ENCODE measurements around the gene C1QTNF8.

C1QTNF8 gene

DNA sequence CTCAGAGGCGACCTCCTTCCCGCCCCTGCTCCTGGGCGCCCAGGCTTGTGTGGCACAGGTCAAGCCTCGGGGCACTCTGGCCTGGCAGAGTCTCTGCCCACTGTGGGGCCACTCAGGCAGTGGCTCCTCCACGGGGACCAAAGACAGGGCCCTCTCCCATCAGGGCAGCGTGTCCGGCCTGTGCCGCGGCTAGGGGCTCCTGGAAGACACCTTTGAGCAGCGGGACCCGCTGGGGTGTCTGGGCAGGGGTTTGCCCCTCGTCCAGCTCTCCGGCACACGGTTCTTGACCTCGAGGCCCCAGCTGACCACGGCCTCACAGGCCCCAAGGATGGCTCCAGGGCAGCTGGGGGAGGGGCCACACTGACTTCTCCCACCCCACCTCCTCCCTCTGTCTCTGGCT lies 48.2 kb downstream of the C1QTNF8 start (continued):
- TF ChIP-seq, protein P1, sequence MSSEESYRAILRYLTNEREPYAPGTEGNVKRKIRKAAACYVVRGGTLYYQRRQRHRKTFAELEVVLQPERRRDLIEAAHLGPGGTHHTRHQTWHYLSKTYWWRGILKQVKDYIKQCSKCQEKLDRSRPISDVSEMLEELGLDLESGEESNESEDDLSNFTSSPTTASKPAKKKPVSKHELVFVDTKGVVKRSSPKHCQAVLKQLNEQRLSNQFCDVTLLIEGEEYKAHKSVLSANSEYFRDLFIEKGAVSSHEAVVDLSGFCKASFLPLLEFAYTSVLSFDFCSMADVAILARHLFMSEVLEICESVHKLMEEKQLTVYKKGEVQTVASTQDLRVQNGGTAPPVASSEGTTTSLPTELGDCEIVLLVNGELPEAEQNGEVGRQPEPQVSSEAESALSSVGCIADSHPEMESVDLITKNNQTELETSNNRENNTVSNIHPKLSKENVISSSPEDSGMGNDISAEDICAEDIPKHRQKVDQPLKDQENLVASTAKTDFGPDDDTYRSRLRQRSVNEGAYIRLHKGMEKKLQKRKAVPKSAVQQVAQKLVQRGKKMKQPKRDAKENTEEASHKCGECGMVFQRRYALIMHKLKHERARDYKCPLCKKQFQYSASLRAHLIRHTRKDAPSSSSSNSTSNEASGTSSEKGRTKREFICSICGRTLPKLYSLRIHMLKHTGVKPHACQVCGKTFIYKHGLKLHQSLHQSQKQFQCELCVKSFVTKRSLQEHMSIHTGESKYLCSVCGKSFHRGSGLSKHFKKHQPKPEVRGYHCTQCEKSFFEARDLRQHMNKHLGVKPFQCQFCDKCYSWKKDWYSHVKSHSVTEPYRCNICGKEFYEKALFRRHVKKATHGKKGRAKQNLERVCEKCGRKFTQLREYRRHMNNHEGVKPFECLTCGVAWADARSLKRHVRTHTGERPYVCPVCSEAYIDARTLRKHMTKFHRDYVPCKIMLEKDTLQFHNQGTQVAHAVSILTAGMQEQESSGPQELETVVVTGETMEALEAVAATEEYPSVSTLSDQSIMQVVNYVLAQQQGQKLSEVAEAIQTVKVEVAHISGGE (tag by site-specific recombination; conservative IDR thresholded peaks at IDR 0.05; ENCODE audit: low read depth) = no peak
- TF ChIP-seq, protein P2, sequence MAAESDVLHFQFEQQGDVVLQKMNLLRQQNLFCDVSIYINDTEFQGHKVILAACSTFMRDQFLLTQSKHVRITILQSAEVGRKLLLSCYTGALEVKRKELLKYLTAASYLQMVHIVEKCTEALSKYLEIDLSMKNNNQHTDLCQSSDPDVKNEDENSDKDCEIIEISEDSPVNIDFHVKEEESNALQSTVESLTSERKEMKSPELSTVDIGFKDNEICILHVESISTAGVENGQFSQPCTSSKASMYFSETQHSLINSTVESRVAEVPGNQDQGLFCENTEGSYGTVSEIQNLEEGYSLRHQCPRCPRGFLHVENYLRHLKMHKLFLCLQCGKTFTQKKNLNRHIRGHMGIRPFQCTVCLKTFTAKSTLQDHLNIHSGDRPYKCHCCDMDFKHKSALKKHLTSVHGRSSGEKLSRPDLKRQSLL (tag by site-specific recombination; IDR thresholded peaks at IDR 0.05) = no peak

DNA sequence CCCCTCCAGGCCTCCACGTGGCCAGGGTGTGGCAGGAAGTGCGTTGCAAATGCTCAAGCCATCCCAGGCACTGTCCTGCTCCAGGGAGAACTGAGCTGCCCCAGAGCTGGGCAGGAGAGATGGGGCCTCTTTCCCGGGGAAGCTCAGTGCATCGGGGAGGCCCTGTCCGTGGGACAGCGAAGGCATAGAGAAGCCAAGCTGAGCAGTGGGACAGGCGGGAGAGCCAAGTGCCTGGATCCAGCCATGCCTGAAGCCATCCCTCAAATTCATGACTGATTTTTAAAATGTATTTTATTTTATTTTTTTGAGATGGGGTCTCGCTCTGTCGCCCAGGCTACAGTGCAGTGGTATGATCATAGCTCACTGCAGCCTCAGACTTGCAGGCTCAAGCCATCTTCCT lies 48.9 kb downstream of the C1QTNF8 start:
- no peak overlapping the region for H3K27ac ChIP-seq (ENCODE audit: extremely low read depth, low read depth, low read length)
- no peaks in the 10 kb centered on the region for H3K4me1 ChIP-seq (ENCODE audit: control insufficient read depth, insufficient read depth, low read length)
- no peaks in the 10 kb centered on the region for H3K36me3 ChIP-seq (ENCODE audit: control insufficient read depth in 2 of 2, insufficient read depth in 1 of 2, low read length in 2 of 2)
- H3K4me3 ChIP-seq (ENCODE audit: low read depth, low read length) = no peak overlapping the region
- ChIA-PET CTCF (interaction anchor here (0.8 kb wide), 1 partner anchor 9 kb away, joined by 3 read pairs; no protein-coding TSS in a partner anchor), POLR2A (no interaction called here)
- TF ChIP-seq, protein P3, sequence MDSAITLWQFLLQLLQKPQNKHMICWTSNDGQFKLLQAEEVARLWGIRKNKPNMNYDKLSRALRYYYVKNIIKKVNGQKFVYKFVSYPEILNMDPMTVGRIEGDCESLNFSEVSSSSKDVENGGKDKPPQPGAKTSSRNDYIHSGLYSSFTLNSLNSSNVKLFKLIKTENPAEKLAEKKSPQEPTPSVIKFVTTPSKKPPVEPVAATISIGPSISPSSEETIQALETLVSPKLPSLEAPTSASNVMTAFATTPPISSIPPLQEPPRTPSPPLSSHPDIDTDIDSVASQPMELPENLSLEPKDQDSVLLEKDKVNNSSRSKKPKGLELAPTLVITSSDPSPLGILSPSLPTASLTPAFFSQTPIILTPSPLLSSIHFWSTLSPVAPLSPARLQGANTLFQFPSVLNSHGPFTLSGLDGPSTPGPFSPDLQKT (IDR thresholded peaks at IDR 0.05; ENCODE audit: borderline replicate concordance, low read depth, low read length) = no peak
- TF ChIP-seq ZNF274 (IDR thresholded peaks at IDR 0.05; ENCODE audit: low read length) (no peak), ZNF274 (tag by site-specific recombination; IDR thresholded peaks at IDR 0.05; ENCODE audit: borderline replicate concordance) (no peak), ZNF555 (tag by site-specific recombination; conservative IDR thresholded peaks at IDR 0.05) (no peak), ZNF311 (tag by site-specific recombination; IDR thresholded peaks at IDR 0.05; ENCODE audit: borderline replicate concordance) (no peak)
- H3K9me3 ChIP-seq (ENCODE audit: control insufficient read depth, insufficient read depth, low read depth, low read length) = no peaks in the 10 kb centered on the region

DNA sequence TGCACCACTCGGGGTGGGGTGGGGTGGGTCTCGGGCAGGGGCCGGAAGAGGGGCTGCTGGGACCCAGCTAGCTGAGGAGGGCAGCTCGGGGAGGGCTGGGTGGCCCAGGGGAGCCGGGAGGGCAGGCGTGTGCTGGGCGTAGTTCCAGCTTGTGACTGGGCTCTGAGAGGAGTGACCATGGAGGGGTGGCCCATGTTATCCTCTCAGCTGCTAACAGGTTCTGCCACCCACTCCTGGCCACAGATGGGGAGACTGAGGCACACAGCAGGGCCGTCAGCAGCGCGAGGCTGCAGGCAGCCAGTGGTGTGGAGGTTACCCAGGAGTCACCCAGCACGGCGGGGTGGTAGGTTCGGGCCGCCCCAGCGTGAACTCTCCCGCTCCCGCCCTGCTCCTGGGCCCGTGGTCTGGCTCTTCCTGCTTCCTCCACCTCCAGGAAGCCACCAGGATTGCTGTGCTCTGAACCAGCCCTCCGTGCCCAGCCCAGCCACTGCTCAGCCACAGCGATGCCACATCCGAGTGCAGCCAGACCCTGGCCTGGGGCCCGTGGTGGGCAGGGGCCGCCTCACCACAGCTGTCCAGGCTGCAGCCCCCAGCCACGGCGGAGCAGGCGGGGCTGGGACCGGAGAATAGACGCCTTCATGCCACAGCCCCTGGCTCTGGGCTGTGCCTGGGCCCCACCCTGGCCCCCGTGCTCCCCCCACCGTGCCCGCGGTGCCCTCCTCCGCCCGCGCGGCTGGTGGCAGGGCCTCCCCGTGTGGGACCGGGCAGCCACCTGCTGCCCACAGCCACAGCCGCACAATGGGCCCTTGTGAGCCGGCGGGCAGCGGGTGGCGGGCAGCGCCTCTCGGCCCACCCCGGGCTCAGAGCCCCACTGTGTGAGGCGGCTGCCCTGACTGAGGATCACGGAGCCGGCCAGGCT lies 49.8 kb downstream of the C1QTNF8 start:
- Histone ChIP-seq H3K27ac (ENCODE audit: extremely low read depth, low read depth, low read length) (no peak overlapping the region), H3K9me3 (ENCODE audit: control insufficient read depth, insufficient read depth, low read depth, low read length) (no peaks in the 10 kb centered on the region), H3K4me3 (ENCODE audit: low read depth, low read length) (no peak overlapping the region), H3K4me1 (ENCODE audit: control insufficient read depth, insufficient read depth, low read length) (no peaks in the 10 kb centered on the region), H3K36me3 (ENCODE audit: control insufficient read depth in 2 of 2, insufficient read depth in 1 of 2, low read length in 2 of 2) (no peaks in the 10 kb centered on the region)
- TF ChIP-seq ZNF174 (tag by site-specific recombination; IDR thresholded peaks at IDR 0.05) (no peak), ZNF792 (tag by site-specific recombination; IDR thresholded peaks at IDR 0.05) (no peak)
- TF ChIP-seq, protein P4, sequence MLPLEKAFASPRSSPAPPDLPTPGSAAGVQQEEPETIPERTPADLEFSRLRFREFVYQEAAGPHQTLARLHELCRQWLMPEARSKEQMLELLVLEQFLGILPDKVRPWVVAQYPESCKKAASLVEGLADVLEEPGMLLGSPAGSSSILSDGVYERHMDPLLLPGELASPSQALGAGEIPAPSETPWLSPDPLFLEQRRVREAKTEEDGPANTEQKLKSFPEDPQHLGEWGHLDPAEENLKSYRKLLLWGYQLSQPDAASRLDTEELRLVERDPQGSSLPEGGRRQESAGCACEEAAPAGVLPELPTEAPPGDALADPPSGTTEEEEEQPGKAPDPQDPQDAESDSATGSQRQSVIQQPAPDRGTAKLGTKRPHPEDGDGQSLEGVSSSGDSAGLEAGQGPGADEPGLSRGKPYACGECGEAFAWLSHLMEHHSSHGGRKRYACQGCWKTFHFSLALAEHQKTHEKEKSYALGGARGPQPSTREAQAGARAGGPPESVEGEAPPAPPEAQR (tag by site-specific recombination; IDR thresholded peaks at IDR 0.05) = no peak
- ChIA-PET POLR2A (interaction anchor here (0.6 kb wide), 1 partner anchor 10 kb away, joined by 3 read pairs; no protein-coding TSS in a partner anchor), CTCF (interaction anchor here (1.8 kb wide), 1 partner anchor 11 kb away, joined by 7 read pairs; no protein-coding TSS in a partner anchor)
